HG02759 (cell line): ENCODE data around the gene RHAG.
"Not testable (repeated sequence)": the region's sequence is repeated elsewhere in the genome, so short reads cannot be mapped to it uniquely, and the experiment has no call there.

Experiments used
- ATAC-seq: cut with Tn5 transposase; IDR thresholded peaks from one replicate; pipeline ENCODE4 v1.9.1; 2021; ENCODE audit warnings: mild to moderate bottlenecking, moderate library complexity; ENCODE audit not compliant: unreplicated experiment

RHAG gene

DNA sequence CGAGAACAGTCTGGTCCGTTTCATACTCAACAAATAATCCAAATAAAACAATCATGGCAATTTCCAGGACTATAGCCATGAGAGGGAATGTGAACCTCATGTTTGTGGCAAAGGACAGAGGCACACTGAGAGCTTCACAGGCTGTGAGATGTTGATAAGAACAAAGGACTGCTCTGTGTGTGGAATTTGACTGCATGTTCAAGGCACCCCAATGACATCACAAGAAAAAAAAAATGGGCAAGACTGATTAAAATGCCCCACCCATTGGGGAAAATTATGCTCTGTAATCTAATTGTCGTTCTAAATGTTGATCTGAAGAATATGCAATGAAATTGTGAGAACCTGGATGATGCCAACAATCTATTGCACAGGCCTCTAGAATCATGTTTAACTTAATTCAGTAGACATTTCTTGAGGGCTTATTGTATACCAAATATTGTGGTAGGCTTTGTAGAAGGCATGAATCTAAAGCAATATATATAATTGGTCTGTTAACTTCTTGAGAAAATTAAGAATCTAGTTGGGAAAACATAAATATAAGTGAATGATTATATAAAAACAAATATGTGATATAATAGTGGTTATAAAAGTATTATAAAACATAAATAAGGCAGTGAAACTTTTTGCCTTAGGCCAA lies at the start of gene RHAG:
Gene RHAG, minus strand, starts transcription at position 127 of the 637 bp plus-strand sequence. Its CDS starts 27 bp downstream, at position 100.
- ATAC-seq = no peak

- ATAC-seq = no peak
These were observed 40.1 kb upstream of the RHAG start for GRCh38 chr6:49676671-49677281.

DNA sequence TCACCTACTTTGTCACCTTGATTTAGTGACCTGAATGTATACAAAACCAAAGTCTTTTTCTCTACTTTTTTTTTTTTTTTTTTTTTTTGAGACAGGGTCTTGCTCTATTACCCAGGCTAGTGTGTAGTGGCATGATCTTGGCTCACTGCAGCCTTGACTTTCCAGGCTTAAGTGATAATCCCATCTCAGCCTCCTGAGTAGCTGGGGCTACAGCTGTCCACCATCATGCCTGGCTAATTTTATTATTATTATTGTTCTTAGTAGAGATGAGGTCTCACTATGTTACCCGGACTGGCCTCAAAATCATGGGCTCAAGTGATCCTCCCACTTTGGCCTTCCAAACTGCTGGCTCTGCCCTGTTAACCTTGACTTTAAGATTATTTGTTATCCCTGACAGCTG lies 39.2 kb upstream of the RHAG start:
- ATAC-seq = no peak

- ATAC-seq = no peak
These were observed 31.5 kb upstream of the RHAG start for GRCh38 chr6:49668083-49668511.

DNA sequence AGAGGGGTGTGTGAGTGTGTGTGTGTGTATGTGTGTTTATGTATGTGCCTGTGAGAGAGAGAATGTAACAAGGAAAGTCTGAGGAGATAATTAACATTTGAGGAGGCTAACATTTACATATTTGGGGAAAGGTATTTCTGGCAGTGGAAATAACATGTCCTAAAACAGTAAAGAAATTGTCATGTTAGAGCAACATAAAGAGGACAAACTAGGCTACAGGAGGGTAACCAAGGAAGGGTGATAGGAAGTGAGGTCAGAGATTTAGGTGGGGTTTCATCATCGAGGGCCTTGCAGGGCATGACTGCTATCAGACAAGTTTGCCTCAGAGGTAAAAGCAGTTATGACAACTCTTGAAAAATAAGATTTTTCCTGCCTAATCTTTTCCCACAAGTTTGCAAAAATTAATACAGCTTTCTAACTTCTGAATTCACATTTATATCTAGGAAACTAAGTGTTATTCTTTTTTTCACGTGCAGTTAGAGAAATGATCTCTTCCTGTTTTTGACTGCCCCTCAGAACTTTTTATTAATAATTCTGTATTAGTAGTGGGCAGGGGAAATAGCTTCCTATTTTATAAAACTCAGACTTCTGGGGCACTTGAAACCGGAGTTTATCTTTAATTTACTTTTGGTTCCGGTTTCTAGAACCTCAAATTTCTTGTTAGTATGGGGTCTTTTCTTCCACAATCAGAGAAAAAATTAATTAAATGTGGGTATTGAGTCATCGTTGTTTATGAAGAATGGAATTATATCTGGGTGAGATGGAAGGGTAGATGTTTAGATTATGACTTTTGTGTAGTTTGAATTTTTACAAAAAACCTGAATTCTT lies 30.5 kb upstream of the RHAG start:
- no peak for ATAC-seq

GRCh38 chr6:49666480-49666879 lies 29.8 kb upstream of the RHAG start:
- ATAC-seq = no peak

DNA sequence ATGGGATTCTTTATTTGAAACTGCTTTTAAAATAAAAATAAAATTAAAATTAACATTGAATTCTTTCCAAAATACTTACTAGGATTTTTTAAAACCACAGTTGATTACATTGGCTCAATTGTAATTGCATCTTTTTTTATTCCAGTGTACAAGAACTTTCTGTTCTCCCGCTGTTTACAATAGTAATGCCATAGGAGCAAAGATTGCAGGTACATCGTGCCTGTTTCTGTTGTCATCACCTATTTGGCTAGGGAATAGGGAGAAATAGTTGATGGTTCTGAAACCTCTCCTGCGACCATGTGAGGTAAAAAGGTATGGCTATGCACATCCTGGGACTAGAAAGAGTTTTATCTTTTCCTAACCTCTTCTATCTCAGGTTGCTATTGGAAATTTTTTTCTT lies 28.2 kb upstream of the RHAG start:
- ATAC-seq = no peak

GRCh38 chr6:49664054-49664453 lies 27.4 kb upstream of the RHAG start:
- ATAC-seq = not testable (repeated sequence)

- ATAC-seq = no peak
These were observed 26.2 kb upstream of the RHAG start for GRCh38 chr6:49662892-49663261.

DNA sequence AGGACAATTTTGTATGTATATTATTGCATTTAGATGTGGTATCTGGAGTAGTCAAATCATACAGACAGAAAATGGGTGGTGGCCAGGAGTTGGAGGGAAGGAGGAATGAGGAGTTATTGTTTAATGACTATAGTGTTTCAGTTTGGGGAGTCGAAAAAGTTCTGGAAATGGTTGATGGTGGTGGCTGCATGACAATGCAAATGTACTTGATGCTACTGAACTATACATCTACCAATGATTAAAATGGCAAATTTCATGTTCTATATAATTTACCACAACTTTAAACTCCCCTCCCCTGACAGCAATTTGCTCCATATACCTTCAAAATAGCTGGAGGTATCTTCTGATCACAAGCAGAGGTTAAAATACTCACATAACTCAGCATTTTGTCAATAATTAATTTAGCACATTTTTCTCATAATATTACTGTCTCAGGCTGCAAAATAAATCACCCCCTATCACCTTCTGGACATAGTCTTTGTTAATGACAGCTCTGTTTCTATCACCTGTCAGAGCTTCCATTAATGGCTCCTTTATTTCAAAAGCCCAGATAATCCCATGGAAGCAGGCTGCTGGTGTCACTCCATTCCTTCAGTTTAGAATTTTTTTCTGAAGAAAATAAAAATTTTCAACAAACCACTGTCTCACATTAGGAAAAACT lies 25.7 kb upstream of the RHAG start:
- no peak for ATAC-seq

DNA sequence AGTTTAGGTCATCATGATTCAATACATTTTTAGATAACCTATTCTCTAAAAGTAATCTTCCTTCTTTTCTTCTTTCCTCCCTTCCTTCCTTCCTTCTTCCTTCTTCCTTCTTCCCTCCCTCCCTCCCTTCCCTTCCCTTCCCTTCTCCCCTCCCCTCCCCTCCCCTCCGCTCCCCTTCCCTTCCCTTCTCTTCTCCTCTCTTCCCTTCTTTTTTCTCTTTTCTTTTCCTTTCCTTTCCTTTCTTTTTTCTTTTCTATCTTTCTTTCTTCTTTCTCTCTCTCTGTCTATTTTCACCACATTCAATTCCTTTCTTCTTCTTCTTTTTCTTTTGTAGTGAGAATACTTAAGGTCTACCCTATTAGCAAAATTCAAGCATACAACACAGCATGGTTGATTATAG lies 17.3 kb upstream of the RHAG start:
- no peak for ATAC-seq

GRCh38 chr6:49653438-49653837 lies 16.8 kb upstream of the RHAG start:
- ATAC-seq = no peak

- no peak for ATAC-seq
These were observed 14.6 kb upstream of the RHAG start for GRCh38 chr6:49651239-49651638.

DNA sequence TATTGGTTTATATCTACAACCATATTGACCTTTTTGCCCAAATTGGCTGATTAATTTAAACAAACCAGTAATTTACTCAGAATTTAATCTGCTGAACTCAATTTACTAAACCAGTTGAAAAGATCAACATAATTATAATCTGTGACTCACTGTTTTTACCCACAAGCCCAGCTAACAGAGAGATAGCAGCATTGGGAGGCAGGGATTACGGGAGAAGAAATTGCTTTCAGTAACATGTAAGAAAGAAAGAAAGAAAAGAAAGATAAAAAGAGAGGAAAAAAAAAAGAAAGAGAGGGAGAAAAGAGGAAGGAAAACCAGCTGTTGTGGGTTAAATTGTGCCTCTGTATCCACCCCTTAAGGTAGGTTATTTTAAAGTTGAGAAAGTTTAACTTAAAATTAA lies 13.3 kb upstream of the RHAG start:
- ATAC-seq = no peak

DNA sequence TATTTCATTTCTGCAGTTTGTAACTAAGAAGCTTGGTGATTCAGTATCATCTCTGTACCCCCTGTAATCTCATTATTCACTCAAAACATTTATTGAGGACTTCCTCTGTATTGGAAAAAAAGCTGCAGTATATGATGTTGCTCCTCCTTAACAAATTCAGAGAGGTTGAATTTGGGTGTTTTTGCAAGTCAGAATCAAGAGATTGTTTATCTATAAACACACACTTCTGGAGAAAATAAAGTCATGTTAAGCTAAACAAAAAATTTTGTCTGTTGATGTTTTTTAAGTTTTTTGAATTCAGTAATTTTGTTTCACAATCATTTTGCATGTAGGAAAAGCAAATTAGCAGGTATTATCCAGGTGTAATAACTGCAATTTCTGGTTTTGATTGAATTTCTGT lies 11.4 kb upstream of the RHAG start:
- no peak for ATAC-seq

DNA sequence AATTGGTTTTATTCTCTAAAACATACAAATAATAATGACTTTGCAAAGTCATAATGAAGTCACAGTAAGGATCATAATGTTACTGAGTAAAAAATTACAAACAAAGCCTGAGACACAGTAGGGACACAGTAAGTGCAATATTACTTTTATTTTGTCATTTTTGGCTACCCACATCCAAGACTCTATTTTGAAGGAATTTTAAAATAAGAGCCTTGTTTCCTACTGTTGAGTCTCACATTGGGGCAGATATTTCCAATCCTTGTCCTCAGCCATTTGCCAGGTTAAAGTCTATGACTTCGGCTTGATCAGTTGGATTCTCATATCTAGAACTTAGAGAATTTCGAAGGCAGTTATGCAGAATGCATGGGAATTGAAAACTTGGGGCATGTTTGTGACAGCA lies 10.8 kb upstream of the RHAG start:
- no peak for ATAC-seq

DNA sequence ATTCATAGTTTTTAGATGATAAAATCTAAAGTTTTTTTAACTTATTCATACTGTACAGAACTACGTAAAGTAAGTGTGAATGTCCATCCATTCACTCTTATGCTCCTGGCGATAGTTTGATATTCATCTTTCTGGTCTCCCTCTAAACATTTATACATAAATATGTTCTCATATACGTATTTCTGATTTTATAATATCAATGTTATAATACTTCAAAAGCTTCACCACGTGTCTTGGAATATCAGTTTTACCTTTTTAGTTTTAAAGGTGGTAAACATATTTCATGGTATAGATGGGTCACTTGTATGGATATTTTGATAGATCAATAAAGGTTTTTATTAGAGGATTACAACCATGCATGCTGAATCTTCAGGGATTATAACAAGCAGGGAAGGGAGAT lies 10.3 kb upstream of the RHAG start:
- no peak for ATAC-seq

GRCh38 chr6:49646130-49646824 lies 9.6 kb upstream of the RHAG start:
- no peak for ATAC-seq

DNA sequence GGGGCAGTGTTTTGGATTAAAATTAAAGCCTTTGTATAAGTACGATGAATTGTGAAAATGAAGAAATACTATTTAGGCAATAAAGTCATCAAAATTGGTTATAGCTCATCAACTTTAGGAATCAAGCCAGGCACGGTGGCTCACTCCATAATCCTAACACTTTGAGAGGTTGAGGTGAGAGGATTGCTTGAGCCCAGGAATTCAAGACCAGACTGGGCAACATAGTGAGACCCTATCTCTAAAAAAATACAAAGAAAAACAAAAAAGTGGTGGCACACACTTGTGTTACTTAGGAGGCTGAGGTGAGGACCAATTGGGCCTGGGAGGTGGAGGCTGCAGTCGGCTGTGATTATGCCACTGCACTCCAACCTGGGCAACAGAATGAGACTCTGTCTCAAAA lies 8.5 kb upstream of the RHAG start:
- no peak for ATAC-seq

DNA sequence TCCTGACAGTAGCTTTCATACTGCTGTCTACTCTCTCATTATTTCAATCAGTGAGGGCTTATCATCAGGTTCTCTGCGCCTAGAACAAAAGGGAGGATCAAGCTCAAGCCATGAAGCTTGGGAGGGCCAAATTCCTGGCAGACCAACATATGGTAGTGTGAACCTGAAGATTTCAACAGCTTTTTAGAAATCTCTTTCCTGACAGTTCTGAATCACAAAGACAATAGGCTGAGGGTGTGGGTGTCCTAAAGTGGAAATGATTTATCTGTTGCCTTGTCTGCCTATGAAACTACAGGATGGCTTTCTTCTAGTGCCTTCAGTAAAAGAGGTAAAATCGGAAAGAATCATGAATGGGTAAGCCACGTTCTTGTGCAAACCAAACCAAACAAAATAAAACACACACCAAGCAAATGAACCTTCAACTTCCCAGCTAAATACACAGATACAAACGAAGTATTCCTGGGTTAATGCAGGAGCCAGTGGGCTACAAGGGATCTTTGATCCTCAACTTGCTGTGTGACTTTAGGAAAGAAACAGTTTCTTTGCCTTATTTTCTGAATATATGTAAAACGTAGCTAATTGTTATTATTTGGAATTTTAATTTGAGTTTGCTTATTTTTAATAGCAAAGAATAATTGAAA lies 2.7 kb upstream of the RHAG start:
- no peak for ATAC-seq

DNA sequence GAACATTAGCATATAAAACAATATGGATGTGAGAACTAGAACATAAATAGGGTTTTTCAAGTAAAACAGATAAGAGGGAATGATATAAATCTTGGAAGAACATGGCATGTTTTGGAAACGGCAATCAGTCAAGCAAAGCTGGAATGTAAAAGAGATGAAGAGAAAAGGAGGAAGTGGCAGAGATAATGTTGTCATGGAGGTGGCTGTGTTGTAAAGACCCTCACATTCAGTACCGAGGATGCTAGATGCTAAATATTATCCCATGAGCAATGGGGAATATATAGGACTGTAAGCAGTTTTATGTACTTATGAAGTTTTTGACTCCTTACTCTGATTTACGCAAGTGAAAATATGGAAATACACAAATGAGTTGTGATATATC lies 702 bp upstream of the RHAG start:
- ATAC-seq = no peak
